ENCODE measurements around the gene QPCTL.
"Not testable (repeated sequence)": the region's sequence is repeated elsewhere in the genome, so short reads cannot be mapped to it uniquely, and the experiment has no call there.

The QPCTL gene

DNA sequence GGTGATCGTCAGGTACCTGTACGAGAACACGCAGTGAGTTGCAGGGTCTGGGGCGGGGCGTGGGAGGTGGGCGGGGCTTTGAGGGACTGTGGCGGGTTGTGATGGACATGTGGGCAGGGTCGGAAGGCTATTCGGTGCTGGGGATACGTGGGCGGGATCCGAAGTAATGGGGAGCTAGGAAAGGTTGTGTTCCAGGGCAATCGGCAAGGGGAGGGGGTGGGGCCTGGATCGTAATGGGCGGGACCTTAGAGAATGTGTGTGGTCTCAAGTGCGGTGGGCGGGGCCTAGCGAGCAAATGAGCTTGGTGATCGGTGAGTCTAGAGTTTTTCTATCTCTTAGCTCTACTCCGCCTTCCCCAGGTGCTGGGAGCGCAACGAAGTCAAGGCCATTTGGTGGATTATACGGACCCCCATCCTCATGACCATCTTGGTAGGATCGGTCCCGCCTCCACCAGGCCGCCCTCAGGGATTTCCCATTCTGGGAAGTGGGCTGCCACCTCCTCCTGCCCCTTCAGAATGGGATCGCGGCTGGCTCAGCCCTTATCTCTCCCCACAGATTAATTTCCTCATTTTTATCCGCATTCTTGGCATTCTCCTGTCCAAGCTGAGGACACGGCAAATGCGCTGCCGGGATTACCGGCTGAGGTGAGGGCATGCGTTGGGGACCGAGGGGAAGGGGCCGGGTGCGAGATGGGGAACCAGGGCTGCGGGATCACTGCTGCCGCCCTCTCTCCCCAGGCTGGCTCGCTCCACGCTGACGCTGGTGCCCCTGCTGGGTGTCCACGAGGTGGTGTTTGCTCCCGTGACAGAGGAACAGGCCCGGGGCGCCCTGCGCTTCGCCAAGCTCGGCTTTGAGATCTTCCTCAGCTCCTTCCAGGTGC lies 14.9 kb upstream of the QPCTL start:
- no peaks in the 10 kb centered on the region for H3K36me3 ChIP-seq (ENCODE audit: control insufficient read depth, insufficient read depth, low read length)
- no peaks in the 10 kb centered on the region for H3K9me3 ChIP-seq (ENCODE audit: control insufficient read depth, insufficient read depth, low read length)
- H3K27me3 ChIP-seq (ENCODE audit: control insufficient read depth, insufficient read depth, low read length) = peaks cover 8% of the 10 kb centered on the region
- H3K4me1 ChIP-seq (ENCODE audit: control insufficient read depth, insufficient read depth, low read length) = 0 out of 2 replicates have a peak, but pooled peaks cover 3% of the 10 kb centered on the region
- peak overlapping the region; percentile 45 for H3K27ac ChIP-seq (ENCODE audit: low read depth, low read length)
- H3K9ac ChIP-seq (ENCODE audit: low read depth, low read length) = peak overlapping the region; percentile 35; the same call in 1 of the 2 replicates
- H3K4me3 ChIP-seq (ENCODE audit: low read depth, low read length) = peak overlapping the region; percentile 78

DNA sequence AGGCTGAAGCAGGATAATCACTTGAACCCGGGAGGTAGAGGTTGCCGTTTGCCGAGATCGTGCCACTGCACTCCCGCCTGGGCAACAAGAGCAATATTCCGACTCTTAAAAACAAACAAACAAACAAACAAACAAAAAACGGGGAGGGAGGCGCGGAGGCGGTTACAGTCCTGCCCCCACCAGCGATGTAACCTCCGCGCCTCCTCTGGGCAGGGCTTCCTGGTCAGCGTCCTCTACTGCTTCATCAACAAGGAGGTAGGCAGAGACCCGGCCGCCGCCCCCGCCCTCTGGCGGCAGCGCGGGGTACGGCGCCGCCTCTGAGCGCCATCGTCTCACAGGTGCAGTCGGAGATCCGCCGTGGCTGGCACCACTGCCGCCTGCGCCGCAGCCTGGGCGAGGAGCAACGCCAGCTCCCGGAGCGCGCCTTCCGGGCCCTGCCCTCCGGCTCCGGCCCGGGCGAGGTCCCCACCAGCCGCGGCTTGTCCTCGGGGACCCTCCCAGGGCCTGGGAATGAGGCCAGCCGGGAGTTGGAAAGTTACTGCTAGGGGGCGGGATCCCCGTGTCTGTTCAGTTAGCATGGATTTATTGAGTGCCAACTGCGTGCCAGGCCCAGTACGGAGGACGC lies 11.0 kb upstream of the QPCTL start:
- Histone ChIP-seq H3K4me3 (ENCODE audit: low read depth, low read length) (peak overlapping the region; percentile 61), H3K36me3 (ENCODE audit: control insufficient read depth, insufficient read depth, low read length) (peaks cover 27% of the 10 kb centered on the region), H3K9me3 (ENCODE audit: control insufficient read depth, insufficient read depth, low read length) (no peaks in the 10 kb centered on the region), H3K9ac (ENCODE audit: low read depth, low read length) (peak overlapping the region; percentile 24; the same call in 1 of the 2 replicates), H3K27ac (ENCODE audit: low read depth, low read length) (no peak overlapping the region), H3K4me1 (ENCODE audit: control insufficient read depth, insufficient read depth, low read length) (0 out of 2 replicates have a peak, but pooled peaks cover 3% of the 10 kb centered on the region), H3K27me3 (ENCODE audit: control insufficient read depth, insufficient read depth, low read length) (peaks cover 8% of the 10 kb centered on the region)

- Histone ChIP-seq H3K27ac (ENCODE audit: low read depth, low read length) (no peak overlapping the region), H3K27me3 (ENCODE audit: control insufficient read depth, insufficient read depth, low read length) (peaks cover 8% of the 10 kb centered on the region), H3K9ac (ENCODE audit: low read depth, low read length) (no peak overlapping the region), H3K4me3 (ENCODE audit: low read depth, low read length) (peak overlapping the region; percentile 61), H3K4me1 (ENCODE audit: control insufficient read depth, insufficient read depth, low read length) (no peaks in the 10 kb centered on the region), H3K9me3 (ENCODE audit: control insufficient read depth, insufficient read depth, low read length) (no peaks in the 10 kb centered on the region), H3K36me3 (ENCODE audit: control insufficient read depth, insufficient read depth, low read length) (peaks cover 31% of the 10 kb centered on the region)
These were observed 10.3 kb upstream of the QPCTL start for GRCh38 chr19:45682117-45682516.

DNA sequence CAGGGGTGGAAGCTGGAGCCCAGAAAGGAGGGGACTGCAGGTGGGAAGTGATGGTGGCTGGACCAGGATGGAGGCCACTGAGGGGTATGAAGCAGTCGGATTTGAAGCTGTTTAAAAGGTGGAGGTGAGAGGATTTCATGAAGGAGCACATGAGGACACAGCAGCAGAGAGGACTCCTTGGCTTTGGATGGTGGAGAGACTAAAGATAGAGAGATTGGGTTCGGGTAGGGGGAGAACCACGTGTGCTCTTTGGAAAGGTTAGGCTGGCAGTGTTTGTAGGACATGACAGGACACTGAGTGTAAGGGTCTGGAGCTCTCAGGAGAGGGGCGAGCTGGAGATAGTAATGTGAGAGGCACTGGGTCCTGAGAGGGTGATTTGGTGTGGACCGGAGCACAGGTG lies 9.6 kb upstream of the QPCTL start:
- Histone ChIP-seq H3K27ac (ENCODE audit: low read depth, low read length) (no peak overlapping the region), H3K9ac (ENCODE audit: low read depth, low read length) (no peak overlapping the region), H3K36me3 (ENCODE audit: control insufficient read depth, insufficient read depth, low read length) (peaks cover 39% of the 10 kb centered on the region), H3K27me3 (ENCODE audit: control insufficient read depth, insufficient read depth, low read length) (peaks cover 8% of the 10 kb centered on the region), H3K9me3 (ENCODE audit: control insufficient read depth, insufficient read depth, low read length) (no peaks in the 10 kb centered on the region), H3K4me1 (ENCODE audit: control insufficient read depth, insufficient read depth, low read length) (no peaks in the 10 kb centered on the region), H3K4me3 (ENCODE audit: low read depth, low read length) (no peak overlapping the region)

DNA sequence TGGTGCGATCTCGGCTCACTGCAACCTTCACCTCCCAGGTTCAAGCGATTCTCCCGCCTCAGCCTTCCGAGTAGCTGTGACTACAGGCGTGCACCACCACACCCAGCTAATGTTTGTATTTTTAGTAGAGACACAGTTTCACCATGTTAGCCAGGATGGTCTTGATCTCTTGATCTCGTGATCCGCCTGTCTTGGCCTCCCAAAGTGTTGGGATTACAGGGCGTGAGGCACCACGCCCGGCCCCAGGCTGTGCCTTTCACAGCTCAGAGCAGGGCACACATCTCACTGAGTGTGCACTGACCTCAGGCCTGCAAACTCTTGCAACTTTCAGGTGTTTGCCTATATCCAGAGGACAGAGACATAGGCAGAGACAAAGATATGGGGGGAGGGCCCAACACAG lies 7.4 kb upstream of the QPCTL start:
- H3K27me3 ChIP-seq (ENCODE audit: control insufficient read depth, insufficient read depth, low read length); H3K27ac ChIP-seq (ENCODE audit: low read depth, low read length); H3K4me3 ChIP-seq (ENCODE audit: low read depth, low read length); H3K9ac ChIP-seq (ENCODE audit: low read depth, low read length); H3K4me1 ChIP-seq (ENCODE audit: control insufficient read depth, insufficient read depth, low read length); H3K9me3 ChIP-seq (ENCODE audit: control insufficient read depth, insufficient read depth, low read length): not testable (repeated sequence)
- H3K36me3 ChIP-seq (ENCODE audit: control insufficient read depth, insufficient read depth, low read length) = peaks cover 53% of the 10 kb centered on the region

DNA sequence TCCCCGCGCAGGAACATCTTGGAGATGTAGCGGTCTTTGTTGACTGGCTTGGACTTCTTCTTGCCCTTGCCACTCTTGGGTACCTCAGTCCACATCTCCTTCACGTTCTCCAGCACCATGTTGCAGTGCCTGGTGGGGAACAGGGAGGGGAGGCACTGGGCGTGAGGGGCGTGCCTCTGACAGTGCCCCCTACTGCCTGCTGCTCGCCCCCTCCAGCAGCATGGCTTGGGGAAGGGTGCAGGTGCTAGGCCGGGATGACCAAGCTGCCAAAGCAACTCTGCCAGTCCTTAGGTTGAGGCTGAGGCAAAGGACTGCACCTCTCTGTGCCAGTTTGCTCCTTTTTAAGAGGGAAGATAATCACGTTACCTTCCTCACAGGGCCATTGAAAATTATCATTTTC lies 4.9 kb upstream of the QPCTL start:
- no peak overlapping the region for H3K27ac ChIP-seq (ENCODE audit: low read depth, low read length)

DNA sequence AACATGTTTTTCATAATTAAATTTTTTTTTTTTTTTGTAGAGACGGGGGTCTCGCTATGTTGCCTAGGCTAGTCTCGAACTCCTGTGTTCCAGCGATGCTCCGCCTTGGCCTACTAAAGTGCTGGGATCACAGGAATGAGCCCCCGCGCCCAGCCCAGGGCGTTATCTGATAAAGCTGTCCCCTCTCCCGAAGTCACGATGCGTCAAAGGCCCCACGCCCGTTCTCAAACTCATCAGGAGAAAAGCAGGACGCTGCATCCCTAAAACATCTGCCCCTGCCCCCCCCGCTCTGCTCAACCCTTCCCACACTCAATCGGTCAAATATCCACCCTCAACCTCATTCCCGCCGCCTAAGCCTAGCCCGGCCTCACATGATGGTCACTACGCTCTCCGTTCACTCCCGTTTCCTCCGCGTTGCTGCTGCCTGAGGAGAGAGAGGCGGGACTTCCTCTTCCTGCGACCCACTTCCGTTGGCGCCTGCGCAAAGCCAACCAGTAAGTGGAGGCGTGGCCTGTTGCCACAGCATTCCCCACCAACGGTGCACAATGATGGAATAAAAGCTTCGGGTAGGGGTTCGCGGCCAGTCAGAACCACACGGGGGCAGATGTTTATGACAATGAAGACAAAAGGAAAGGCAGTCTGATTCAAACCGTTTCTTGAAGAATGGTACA lies 815 bp upstream of the QPCTL start, which contains the start of gene SNRPD2:
TSS of gene SNRPD2 (minus strand) at position 438 of the 671 bp plus-strand sequence. CDS start at position 373, 65 bp downstream.
- peak within 1 kb of the TSS; percentile 85 for H3K9ac ChIP-seq (ENCODE audit: low read depth, low read length)
- peak within 1 kb of the TSS; percentile 95 for H3K27ac ChIP-seq (ENCODE audit: low read depth, low read length)
- H3K36me3 ChIP-seq (ENCODE audit: control insufficient read depth, insufficient read depth, low read length) = peaks cover 49% of the 10 kb centered on the region

More for the DNA sequence above, 4.9 kb upstream of the QPCTL start:
- Histone ChIP-seq H3K36me3 (ENCODE audit: control insufficient read depth, insufficient read depth, low read length) (peaks cover 53% of the 10 kb centered on the region), H3K4me3 (ENCODE audit: low read depth, low read length) (no peak overlapping the region), H3K4me1 (ENCODE audit: control insufficient read depth, insufficient read depth, low read length) (no peaks in the 10 kb centered on the region), H3K27me3 (ENCODE audit: control insufficient read depth, insufficient read depth, low read length) (no peaks in the 10 kb centered on the region), H3K9ac (ENCODE audit: low read depth, low read length) (no peak overlapping the region), H3K9me3 (ENCODE audit: control insufficient read depth, insufficient read depth, low read length) (no peaks in the 10 kb centered on the region)

DNA sequence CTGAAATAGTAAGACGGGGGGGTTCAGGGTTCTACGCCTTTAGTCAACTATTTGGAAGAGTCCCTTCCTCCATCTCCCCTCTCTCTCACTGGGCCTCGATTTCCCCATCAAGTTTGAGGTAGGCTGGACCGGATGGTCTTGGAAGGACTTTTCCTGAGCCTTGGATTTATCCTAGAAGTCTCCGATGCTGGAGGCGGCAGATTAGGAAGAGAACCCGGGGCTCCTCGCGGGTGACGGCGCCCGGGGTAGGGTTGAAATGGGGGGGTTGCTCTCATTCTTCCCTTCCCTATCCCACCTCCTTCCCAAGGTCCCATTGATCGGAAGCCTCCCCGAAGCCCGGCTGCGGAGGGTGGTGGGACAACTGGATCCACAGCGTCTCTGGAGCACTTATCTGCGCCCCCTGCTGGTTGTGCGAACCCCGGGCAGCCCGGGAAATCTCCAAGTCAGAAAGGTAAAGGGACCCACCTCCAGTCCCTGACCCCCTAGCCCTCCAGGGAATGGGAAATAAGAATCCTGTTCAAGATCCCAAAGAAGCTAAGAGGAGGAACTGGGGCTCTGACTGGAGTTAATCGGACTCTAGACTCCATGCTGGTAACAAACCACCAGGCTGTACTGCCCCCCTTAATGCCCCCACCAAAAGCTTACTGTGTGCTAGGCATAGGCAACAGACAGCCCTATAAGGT lies 781 bp downstream of the QPCTL start:
- Histone ChIP-seq H3K4me3 (ENCODE audit: low read depth, low read length) (peak overlapping the region; percentile 86), H3K9me3 (ENCODE audit: control insufficient read depth, insufficient read depth, low read length) (no peaks in the 10 kb centered on the region), H3K9ac (ENCODE audit: low read depth, low read length) (peak overlapping the region; percentile 82), H3K4me1 (ENCODE audit: control insufficient read depth, insufficient read depth, low read length) (0 out of 2 replicates have a peak, but pooled peaks cover 4% of the 10 kb centered on the region), H3K27me3 (ENCODE audit: control insufficient read depth, insufficient read depth, low read length) (no peaks in the 10 kb centered on the region), H3K36me3 (ENCODE audit: control insufficient read depth, insufficient read depth, low read length) (peaks cover 46% of the 10 kb centered on the region), H3K27ac (ENCODE audit: low read depth, low read length) (peak overlapping the region; percentile 95)

More for the DNA sequence above, 815 bp upstream of the QPCTL start, which contains the start of gene SNRPD2:
- Histone ChIP-seq H3K4me1 (ENCODE audit: control insufficient read depth, insufficient read depth, low read length) (0 out of 2 replicates have a peak, but pooled peaks cover 4% of the 10 kb centered on the region), H3K9me3 (ENCODE audit: control insufficient read depth, insufficient read depth, low read length) (no peaks in the 10 kb centered on the region), H3K4me3 (ENCODE audit: low read depth, low read length) (peak within 1 kb of the TSS; percentile 86), H3K27me3 (ENCODE audit: control insufficient read depth, insufficient read depth, low read length) (no peaks in the 10 kb centered on the region)

- Histone ChIP-seq H3K4me1 (ENCODE audit: control insufficient read depth, insufficient read depth, low read length) (no peaks in the 10 kb centered on the region), H3K4me3 (ENCODE audit: low read depth, low read length) (no peak overlapping the region), H3K36me3 (ENCODE audit: control insufficient read depth, insufficient read depth, low read length) (peaks cover 44% of the 10 kb centered on the region), H3K27ac (ENCODE audit: low read depth, low read length) (no peak overlapping the region), H3K9me3 (ENCODE audit: control insufficient read depth, insufficient read depth, low read length) (no peaks in the 10 kb centered on the region), H3K27me3 (ENCODE audit: control insufficient read depth, insufficient read depth, low read length) (no peaks in the 10 kb centered on the region), H3K9ac (ENCODE audit: low read depth, low read length) (no peak overlapping the region)
These were observed 9.2 kb downstream of the QPCTL start for GRCh38 chr19:45701676-45702075.

GRCh38 chr19:45705115-45705514 lies 12.6 kb downstream of the QPCTL start:
- no peak overlapping the region for H3K4me3 ChIP-seq (ENCODE audit: low read depth, low read length)
- no peaks in the 10 kb centered on the region for H3K4me1 ChIP-seq (ENCODE audit: control insufficient read depth, insufficient read depth, low read length)
- no peak overlapping the region for H3K9ac ChIP-seq (ENCODE audit: low read depth, low read length)
- peaks cover 28% of the 10 kb centered on the region for H3K36me3 ChIP-seq (ENCODE audit: control insufficient read depth, insufficient read depth, low read length)
- no peaks in the 10 kb centered on the region for H3K27me3 ChIP-seq (ENCODE audit: control insufficient read depth, insufficient read depth, low read length)
- H3K9me3 ChIP-seq (ENCODE audit: control insufficient read depth, insufficient read depth, low read length) = no peaks in the 10 kb centered on the region
- no peak overlapping the region for H3K27ac ChIP-seq (ENCODE audit: low read depth, low read length)

Data from HUES48 (cell line).